GM12873 (cell line): ENCODE data around the gene CCL22.

ENCODE experiments used
- CTCF ChIP-seq: IDR thresholded peaks from 2 replicates; pipeline ENCODE4 v1.5.1; 2012; ENCODE audit warnings: low read depth, mild to moderate bottlenecking, moderate library complexity, low read length, control low read depth; ENCODE audit not compliant: insufficient read depth; ENCODE audit errors: missing control alignments

Gene CCL22

GRCh38 chr16:57358527-57359095 lies at the start of gene CCL22:
Gene CCL22 (plus strand): TSS chr16:57358783. CDS start chr16:57358817, 34 bp downstream.
- no peak for TF ChIP-seq CTCF

GRCh38 chr16:57310801-57311200 lies 47.8 kb upstream of the CCL22 start:
- no peak for TF ChIP-seq CTCF

GRCh38 chr16:57313509-57313908 lies 45.1 kb upstream of the CCL22 start:
- TF ChIP-seq CTCF, result no peak

GRCh38 chr16:57314161-57314785 lies 44.3 kb upstream of the CCL22 start:
- TF ChIP-seq CTCF, result no peak

GRCh38 chr16:57315416-57315815 lies 43.2 kb upstream of the CCL22 start:
- no peak for TF ChIP-seq CTCF

GRCh38 chr16:57316390-57317017 lies 42.1 kb upstream of the CCL22 start:
- TF ChIP-seq CTCF, result no peak

- TF ChIP-seq CTCF, result no peak
Observed at GRCh38 chr16:57318240-57318970, 40.2 kb upstream of the CCL22 start.
